Stimulated activated CD8-positive, alpha-beta memory T cell treated with anti-CD3 and anti-CD28 coated beads, Interleukin-4, amount 100 ng/mL, for 4 hours (primary cell): Measurements from ENCODE around the gene FRK.
A peak's percentile ranks its signal among the peaks of the same experiment; 100 is the strongest.
"Not testable (repeated sequence)": the region's sequence is repeated elsewhere in the genome, so short reads cannot be mapped to it uniquely, and the experiment has no call there.

Source experiments
- DNase-seq, 2 donors: peaks; one replicate each; pipeline ENCODE4 v3.0.0-alpha.2; 2020; ENCODE audit warnings: low read depth in 2 of 2, low spot score in 1 of 2

FRK gene

GRCh38 chr6:116060572-116061283, at the start of gene FRK:
Gene FRK, minus strand, starts transcription at chr6:116060891. Its CDS starts 580 bp downstream, at chr6:116060311.
- no peak for DNase-seq

- DNase-seq = no peak
Observed at GRCh38 chr6:116108836-116109235, 48.1 kb upstream of the FRK start.

- no peak for DNase-seq
Observed at GRCh38 chr6:116106146-116106545, 45.5 kb upstream of the FRK start.

GRCh38 chr6:116105247-116105646, 44.6 kb upstream of the FRK start:
- no peak for DNase-seq

- no peak for DNase-seq
Observed at GRCh38 chr6:116104636-116105035, 43.9 kb upstream of the FRK start.

- DNase-seq = no peak
Observed at GRCh38 chr6:116102873-116103272, 42.2 kb upstream of the FRK start.

- DNase-seq = no peak
Observed at GRCh38 chr6:116101790-116102189, 41.1 kb upstream of the FRK start.

GRCh38 chr6:116101302-116101718, 40.6 kb upstream of the FRK start:
- DNase-seq = no peak

- peak; percentile 51 to 69 for DNase-seq
Observed at GRCh38 chr6:116100419-116101301, 40.0 kb upstream of the FRK start, which contains the start of gene NT5DC1. Gene NT5DC1, plus strand, starts transcription at chr6:116100853. Its CDS starts 78 bp downstream, at chr6:116100931.

- no peak for DNase-seq
Observed at GRCh38 chr6:116099036-116099435, 38.3 kb upstream of the FRK start.

GRCh38 chr6:116096979-116097816, 36.5 kb upstream of the FRK start:
- no peak for DNase-seq

- DNase-seq = not testable (repeated sequence)
Observed at GRCh38 chr6:116096048-116096759, 35.5 kb upstream of the FRK start.

GRCh38 chr6:116094041-116094440, 33.4 kb upstream of the FRK start:
- no peak for DNase-seq

- DNase-seq = no peak
Observed at GRCh38 chr6:116090251-116090650, 29.6 kb upstream of the FRK start.

GRCh38 chr6:116088946-116089345, 28.3 kb upstream of the FRK start:
- DNase-seq = no peak

- DNase-seq = no peak
Observed at GRCh38 chr6:116087437-116088027, 26.8 kb upstream of the FRK start.

GRCh38 chr6:116084284-116084683, 23.6 kb upstream of the FRK start:
- no peak for DNase-seq

- DNase-seq = no peak
Observed at GRCh38 chr6:116083052-116083451, 22.4 kb upstream of the FRK start.

- DNase-seq = no peak
Observed at GRCh38 chr6:116078945-116079344, 18.3 kb upstream of the FRK start.

GRCh38 chr6:116078522-116078921, 17.8 kb upstream of the FRK start:
- DNase-seq = no peak
